NCI-H345 treated with DMSO at 0.1 percent for 48 hours (cell line): ENCODE results near the gene STARD10.
"Not testable (repeated sequence)": the region's sequence is repeated elsewhere in the genome, so short reads cannot be mapped to it uniquely, and the experiment has no call there.

Experiments
- DNase-seq: peaks from one replicate; lab custom pipeline; 2025; ENCODE audit not compliant: unreplicated experiment; lab: John Stamatoyannopoulos, UW

STARD10 gene, protein sequence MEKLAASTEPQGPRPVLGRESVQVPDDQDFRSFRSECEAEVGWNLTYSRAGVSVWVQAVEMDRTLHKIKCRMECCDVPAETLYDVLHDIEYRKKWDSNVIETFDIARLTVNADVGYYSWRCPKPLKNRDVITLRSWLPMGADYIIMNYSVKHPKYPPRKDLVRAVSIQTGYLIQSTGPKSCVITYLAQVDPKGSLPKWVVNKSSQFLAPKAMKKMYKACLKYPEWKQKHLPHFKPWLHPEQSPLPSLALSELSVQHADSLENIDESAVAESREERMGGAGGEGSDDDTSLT

DNA sequence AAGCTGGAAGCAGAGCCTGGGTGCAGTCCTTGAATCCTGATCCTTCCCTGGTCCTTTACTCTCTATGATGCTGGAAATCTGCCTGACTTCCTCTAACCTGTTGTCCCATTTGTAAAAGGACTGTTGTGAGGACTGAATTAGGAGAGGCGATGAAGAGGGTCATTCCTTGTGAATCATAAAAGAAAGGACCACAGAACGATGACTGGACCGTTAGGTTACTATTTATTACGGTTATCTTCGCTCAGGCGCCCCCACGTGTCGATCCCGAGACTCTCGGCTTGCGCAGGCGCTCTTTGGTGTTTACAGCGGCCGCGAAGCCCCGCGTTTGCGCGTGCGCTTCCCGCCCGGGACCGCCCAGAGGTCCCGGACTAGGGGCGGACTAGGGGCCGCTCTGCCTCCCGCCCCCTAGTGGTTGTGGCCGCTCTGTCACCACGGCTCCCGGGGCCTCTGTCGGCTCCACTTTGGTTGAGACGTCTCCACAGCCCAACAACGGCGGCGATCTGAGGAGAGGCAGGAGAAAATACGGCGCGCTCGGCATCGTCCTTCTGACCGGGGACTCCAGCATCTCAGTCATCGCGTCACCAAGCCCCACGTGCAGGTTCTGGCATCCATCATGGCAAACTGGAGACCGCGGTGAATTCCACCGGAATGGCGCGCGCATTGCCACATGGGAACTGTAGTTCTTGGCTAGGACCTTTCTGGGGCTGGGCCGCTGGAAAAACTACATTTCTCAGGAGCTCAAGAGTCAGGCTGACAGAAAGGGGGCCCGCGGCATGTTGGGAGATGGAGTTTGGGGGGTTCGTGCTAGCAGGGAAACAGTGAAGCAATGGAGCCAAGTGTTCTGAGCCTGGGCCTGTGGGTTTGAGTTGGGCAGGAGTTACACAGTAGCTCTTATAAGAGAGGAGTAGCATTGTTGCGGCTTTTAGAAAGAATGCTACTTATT lies at the start of gene STARD10:
Gene STARD10, minus strand, starts transcription at position 623 of the 943 bp plus-strand sequence. CDS start 12,866 bp downstream, outside the sequence.
- peak; percentile 94 for DNase-seq

DNA sequence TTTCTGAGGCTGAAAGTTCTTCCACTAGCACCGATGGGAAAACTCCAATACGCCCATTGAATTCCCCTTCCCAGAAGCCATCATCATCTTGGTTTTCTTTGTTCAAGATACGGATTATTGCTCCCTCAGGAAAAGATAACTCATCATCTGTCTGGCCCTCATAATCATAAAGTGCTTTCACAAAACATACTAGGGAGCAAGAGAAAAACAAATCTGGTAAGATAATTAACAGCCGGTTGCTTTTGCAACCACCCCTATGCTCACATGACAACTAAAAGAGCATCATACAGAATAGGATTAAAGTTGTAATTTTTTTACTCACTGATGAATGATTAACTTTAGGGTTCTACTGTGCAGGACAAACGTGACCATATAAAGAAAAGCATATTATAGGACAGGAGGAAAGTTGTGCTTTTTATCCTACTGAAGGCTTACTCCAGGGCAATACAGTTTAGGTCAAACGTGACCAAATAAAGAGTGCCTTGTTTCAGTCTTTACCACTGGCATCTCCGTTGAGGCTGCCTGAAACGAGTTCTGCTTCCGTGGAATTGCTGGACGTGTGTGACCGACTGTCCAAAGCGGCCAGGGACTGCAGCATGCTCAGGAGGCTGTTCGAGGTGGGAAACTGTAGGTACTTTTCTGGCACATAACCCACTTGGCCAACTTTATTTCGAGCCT lies 48.9 kb upstream of the STARD10 start:
- DNase-seq = no peak

DNA sequence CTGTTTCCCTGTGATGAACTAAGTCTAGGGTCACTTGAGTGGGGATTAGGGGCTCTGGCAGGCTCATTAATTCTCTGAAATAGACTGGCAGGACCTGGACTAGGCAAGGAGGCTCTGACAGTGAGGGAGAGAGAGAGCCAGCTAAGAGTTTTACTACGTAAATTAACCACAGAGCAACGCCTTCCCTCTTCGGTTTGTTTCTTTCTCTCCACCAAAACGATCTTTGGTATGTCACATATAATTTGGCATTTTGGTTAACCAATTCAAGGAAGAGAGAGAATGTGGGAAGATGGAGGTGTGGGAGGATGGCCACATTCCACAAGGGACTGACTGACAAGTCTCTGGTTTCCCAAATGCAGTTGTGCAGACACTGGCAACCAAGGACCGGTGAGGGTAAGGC lies 48.3 kb upstream of the STARD10 start:
- DNase-seq = no peak

DNA sequence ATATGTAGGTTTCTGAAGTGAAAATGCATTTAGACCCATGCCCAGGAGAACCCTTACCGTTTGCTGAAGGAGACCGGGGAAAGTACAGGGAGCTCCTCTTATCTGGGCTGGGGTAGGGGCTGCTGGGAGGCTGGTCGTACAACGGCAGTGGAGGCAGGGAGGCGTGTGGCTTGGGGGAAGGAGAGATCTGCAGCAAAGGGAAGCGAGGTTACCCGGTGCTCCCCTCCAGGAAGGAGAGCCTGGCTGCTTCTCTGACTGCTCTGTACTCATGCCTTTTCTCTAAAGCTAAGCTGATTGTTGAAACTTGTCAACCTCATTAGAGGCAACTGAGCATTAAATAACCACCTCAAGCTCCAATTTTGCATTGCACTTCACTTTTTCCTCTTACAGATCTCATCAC lies 47.5 kb upstream of the STARD10 start:
- no peak for DNase-seq

- no peak for DNase-seq
These were observed 46.9 kb upstream of the STARD10 start for GRCh38 chr11:72840780-72841179.

DNA sequence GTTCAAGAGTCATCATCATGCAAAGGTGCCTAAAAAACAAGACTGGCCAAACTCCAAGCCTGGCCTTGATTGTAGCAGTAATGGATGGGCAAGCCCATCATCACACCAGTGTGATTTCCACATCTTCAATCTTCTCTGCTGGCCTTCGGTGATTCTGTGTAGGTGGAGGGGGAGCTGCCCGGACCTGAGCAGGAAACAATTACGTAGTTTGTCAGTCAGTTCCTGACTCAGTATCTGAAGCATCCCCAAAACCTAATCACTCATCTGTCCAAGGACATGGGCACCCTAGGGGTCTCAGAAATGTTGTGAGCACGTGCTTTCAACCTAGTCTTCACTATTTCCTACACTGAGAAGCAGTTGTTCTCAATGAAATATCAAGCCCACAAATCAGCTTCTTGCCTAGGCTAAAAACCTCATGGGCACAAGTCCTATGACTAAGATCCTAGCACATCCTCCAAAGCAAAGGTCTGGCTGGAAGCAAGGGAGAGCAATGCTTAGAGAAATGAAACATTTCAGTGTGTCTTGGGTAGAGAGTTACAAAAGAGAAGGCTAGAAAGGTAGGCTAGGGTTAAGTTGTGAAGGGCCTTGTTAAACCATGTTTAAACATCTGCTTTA lies 45.0 kb upstream of the STARD10 start:
- no peak for DNase-seq

DNA sequence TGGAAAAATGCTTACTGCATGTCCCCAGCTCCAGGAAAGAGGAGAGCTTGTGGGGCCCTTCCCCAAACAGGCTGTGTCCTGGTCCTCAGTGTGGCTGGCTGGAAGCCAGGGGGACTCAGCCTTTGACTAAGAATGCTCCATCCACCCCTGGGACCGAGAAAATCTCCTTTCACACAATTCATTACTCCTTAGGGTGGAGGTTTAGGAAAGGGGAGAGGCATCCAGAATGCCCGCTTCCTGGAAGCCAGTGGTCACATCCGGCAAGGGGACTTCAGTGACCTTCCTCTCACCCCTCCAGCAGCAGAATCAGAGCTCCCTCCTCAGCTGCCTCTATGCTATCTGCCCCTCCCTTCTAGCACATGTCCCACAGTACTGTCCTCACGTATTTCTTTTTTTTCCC lies 42.3 kb upstream of the STARD10 start:
- DNase-seq = no peak

DNA sequence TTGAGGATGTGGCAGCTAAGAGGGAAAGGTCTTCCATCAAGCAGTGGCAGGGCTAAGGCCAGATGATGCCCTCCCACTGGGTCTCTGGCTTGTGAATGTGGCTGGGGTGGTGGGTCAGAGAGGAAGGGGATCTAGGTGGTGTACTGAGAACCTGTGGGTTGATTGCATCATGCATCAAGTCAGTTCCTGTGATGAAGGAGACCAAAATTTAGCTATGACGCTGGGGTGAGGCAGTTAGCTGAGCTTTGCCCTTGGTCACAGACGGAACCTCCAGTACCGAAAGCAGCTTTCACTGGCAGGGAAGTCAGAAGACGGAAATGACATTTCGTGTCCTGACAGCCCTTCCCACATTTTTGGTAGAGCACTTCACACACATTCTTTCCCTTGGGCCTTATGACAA lies 41.1 kb upstream of the STARD10 start:
- DNase-seq = no peak

- no peak for DNase-seq
These were observed 40.1 kb upstream of the STARD10 start for GRCh38 chr11:72833811-72834493.

DNA sequence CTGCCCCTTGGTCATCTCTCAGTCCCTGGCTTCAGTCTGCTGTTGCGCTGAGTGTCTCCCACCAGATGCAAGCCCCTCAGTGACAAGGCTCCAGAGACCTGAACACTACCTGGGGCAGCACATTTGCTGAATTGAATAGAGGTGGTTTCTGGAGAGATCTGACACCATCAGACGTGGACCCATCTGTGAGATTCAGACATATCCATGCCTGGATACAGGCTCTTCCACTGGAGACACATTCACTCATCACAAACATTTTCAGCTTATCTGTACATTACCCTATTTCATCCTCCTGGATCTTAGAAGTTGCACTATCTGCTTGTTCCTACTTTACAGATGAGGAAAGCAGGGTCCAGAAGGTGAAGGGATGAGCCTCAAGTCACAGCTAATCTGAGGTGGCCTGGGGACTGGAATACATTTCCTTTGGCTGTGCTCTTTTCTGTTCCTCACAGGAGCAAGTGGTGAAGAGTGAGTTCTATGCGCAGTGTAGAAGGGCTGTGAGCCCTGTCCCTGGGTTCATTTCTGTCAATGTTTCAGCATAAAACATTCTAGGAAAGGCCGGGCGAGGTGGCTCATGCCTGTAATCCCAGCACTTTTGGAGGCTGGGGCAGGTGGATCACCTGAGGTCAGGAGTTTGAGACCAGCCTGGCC lies 39.4 kb upstream of the STARD10 start:
- DNase-seq = no peak

DNA sequence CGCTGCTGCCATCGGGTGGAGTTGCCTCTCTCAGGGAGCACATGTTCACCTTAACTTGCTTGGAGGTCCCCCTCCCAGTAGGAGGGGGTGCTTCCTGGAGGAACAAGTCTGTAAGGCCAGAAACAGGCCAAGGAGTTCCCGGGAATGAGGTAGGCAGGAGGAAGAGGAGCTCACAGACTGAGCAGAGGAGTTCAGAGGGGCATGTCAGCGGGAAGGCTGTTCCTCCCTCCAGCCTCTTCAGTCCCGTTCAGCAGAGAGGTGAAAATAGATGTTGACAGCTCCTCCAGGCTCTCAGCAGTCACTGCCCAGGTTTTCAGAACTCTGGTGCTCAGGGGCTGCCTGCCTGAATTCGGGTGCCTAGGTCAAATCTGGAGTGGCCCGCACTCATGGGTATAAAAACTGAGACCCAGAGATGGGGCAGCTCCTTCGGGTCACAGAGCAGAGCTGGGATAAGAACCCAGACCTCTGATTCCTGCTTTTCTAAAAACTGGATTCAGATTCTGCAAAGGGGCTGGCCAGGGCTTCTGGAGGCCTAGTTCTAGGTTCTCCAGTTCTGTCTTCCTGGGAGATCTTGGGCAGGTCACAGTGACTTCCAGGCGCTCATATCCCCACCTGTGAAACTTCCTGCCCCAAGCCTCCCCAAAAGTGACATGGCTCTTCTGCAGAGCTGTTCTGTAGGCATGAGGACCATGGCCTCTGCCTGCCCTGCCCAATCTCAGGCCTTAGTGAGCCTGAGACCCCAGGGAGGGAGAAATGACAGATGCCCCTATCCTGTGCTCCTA lies 38.6 kb upstream of the STARD10 start:
- DNase-seq = no peak

DNA sequence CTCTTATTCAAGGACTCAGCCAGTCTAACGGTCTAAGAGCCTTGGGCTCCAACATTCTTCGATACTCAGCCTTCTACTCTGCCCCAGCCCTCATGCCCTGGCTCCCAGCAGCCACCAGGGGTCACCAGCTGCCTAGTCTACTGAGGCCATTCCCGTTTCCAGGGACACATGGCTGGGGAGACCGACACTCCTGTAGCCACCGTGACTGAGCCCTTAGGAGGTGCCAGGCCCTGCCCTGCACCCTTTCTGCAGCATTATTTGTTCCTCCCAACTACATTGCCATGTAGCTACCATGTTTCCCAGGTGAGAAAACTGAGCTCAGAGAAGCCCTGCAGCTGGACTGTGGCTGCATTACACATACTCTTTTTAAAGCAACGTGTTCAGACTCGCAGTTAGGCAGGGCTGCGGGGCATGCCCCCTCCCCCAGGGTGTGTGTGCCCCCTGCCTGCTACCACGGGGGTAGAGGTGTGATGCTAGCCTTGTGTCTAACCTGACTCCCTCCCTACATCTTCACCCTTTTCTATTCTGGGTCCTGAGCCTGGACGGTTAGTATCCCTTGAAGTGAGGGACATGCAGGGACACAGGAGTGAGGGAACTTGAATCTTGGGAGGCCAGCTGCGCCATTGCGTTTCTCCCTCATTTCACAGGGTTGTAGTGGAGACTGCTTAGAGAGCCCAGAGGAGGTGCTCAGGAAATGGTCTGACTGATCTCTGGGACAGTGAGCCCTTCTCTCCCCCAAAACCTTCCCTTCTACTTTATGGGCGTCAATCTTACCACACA lies 37.9 kb upstream of the STARD10 start:
- peak; percentile 56 for DNase-seq

- DNase-seq = no peak
These were observed 36.2 kb upstream of the STARD10 start for GRCh38 chr11:72829884-72830533.

DNA sequence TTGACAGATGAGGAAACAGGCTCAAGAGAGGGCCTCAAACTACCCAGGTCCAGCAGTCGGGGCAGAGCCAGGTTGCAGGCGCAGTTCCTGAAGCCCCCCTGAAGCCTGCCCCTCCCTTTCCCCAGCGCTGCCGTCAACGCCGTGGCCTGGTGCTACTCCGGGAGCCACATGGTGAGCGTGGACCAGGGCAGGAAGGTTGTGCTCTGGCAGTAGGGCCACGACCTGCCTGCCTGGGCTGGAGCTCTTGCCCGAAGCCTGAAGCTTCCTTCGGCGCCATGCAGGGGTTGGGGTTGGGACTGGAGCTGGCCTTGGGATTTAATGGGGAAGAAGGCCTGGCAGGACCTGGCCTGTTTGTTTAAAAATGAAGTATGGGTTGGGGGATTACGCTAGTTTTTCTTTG lies 35.3 kb upstream of the STARD10 start:
- no peak for DNase-seq

- peak; percentile 14 for DNase-seq
These were observed 34.9 kb upstream of the STARD10 start for GRCh38 chr11:72828692-72829101.

- no peak for DNase-seq
These were observed 34.3 kb upstream of the STARD10 start for GRCh38 chr11:72828081-72828567.

- DNase-seq = not testable (repeated sequence)
These were observed 33.8 kb upstream of the STARD10 start for GRCh38 chr11:72827656-72828055.

DNA sequence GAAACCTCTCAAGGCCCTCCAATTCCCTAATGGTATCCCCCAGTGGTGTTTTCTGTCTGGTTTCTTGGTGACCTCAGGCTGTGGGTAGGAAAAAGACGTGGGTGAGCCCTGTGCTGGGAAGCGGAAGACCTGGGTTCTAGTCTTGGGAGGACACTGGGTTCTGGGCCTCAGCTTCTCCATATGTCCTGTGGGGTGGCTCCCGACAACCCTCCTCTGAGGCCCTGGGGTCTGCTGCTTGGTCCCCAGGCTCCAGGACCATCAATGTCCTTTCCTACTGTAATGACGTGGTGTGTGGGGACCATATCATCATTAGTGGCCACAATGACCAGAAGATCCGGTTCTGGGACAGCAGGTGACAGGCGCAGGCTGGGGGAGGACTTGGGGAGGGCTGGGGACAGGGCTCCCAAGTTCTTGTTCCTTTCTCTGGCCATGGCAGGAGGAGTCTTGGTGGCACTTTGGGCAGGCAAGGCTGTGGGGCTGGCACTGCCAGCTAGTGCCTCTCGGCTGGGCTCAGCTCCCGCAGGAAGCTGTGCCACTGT lies 33.2 kb upstream of the STARD10 start:
- no peak for DNase-seq
